Prostate gland (tissue), 2 donors: ENCODE results near the gene AP2A1.

Experiments
- POLR2AphosphoS5 ChIP-seq: sonication (generic); formaldehyde crosslinking; IDR thresholded peaks from one replicate; pipeline ENCODE4 v1.6.1; 2017; ENCODE audit warnings: antibody characterized with exemption
- TF ChIP-seq, protein P1 (sequence below), 4 experiments: fragments of 200-600 bp in 2 of 4; fragments of 450-650 bp in 2 of 4; sonication (generic) in 2 of 4; IDR thresholded peaks; 1 replicate in 3 of 4; 2 replicates in 1 of 4; pipeline ENCODE4 v1.5.1; 2016 to 2019; ENCODE audit warnings: antibody characterized with exemption in 4 of 4, mild to moderate bottlenecking in 2 of 4, moderate library complexity in 2 of 4

DNA sequence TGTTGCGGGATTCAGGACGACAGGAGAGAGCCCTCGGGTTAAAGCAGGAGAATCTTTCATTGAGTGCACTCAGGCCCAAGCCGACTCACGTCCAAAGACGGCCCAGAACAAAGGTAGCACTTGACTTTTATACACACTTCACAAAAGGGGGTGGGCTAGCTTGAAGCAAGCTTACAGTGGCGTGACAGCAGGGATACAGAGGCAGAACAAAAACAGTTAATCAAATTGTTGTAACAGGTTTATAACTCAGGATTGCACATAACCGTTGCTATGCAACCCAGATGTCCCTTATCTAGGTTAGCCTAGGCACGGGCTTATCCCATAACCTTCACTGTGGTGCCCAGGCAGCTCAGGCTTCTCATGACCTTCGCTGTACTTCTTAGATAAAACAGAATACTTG lies 53.3 kb downstream of the AP2A1 start:
- TF ChIP-seq POLR2AphosphoS5: no peak
- TF ChIP-seq, protein P1, sequence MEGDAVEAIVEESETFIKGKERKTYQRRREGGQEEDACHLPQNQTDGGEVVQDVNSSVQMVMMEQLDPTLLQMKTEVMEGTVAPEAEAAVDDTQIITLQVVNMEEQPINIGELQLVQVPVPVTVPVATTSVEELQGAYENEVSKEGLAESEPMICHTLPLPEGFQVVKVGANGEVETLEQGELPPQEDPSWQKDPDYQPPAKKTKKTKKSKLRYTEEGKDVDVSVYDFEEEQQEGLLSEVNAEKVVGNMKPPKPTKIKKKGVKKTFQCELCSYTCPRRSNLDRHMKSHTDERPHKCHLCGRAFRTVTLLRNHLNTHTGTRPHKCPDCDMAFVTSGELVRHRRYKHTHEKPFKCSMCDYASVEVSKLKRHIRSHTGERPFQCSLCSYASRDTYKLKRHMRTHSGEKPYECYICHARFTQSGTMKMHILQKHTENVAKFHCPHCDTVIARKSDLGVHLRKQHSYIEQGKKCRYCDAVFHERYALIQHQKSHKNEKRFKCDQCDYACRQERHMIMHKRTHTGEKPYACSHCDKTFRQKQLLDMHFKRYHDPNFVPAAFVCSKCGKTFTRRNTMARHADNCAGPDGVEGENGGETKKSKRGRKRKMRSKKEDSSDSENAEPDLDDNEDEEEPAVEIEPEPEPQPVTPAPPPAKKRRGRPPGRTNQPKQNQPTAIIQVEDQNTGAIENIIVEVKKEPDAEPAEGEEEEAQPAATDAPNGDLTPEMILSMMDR (IDR thresholded peaks at IDR 0.05): no peak
